Tracheal epithelial cell (primary cell): ENCODE results near the gene CLDN18. TPM values are rescaled to one million over a fixed set of nuclear protein-coding genes. Genes with fewer than 3 reads are reported as not detected.

Experiments used
- total RNA-seq: library from RNA; depleted of rRNA; stranded (reverse); fragments of >200 nt; gene quantifications from 2 replicates; pipeline ENCODE4 v1.2.1, GENCODE V29; 2014

The CLDN18 gene
- total RNA-seq, result not detected in 2 replicates

GRCh38 chr3:138009476-138010272, at the start of gene CLDN18:
TSS of gene CLDN18 (plus strand) at chr3:138010165. CDS start at chr3:138010226, 61 bp downstream.

Other genes with a start within 250 kb of the CLDN18 start
- gene SOX14, start 245.8 kb upstream of the CLDN18 start, total RNA-seq, result not detected in 2 replicates
- gene DZIP1L, start 105.4 kb downstream of the CLDN18 start, total RNA-seq, result 0.96 and 1.7 TPM in 2 replicates
- gene A4GNT, start 122.2 kb downstream of the CLDN18 start, total RNA-seq, result not detected in 2 replicates
- 12.5 and 13.0 TPM in 2 replicates for gene DBR1, start 164.8 kb downstream of the CLDN18 start, total RNA-seq
- 39.3 and 42.8 TPM in 2 replicates for gene ARMC8, start 177.1 kb downstream of the CLDN18 start, total RNA-seq